Measurements from ENCODE around the gene MEGF6. TPM values are rescaled to one million over a fixed set of nuclear protein-coding genes. Genes with fewer than 3 reads are reported as not detected.
"Not testable (repeated sequence)": the region's sequence is repeated elsewhere in the genome, so short reads cannot be mapped to it uniquely, and the experiment has no call there.

Gene MEGF6
- total RNA-seq, 1 donor from 2014 or later = 57.1 TPM

DNA sequence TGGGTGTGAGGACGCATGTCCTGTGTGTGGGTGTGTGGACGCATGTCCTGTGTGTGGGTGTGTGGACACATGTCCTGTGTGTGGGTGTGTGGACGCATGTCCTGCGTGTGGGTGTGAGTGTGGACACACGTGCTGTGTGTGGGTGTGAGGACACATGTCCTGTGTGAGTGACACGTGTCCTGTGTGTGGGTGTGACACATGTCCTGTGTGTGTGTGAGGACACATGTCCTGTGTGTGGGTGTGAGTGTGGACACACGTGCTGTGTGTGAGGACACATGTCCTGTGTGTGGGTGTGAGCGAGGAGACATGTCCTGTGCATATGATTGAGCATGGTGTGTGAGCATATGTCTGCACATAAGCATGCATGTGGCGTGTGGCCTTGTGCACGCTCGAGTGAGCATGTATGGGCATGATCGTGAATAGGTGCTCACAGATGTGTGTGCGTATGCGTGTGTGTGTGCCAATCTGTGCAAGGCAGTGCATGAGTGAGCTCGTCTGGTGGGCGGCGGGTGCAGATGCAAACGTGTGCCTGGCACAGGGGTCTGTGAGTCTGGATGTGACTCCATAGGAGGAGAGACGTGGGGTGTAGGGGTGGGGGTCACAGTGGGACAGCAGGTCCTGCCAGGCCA lies 25.3 kb downstream of the MEGF6 start:
- DNase-seq (no peak), ATAC-seq (no peak)
- Histone ChIP-seq H3K36me3 (no peaks in the 10 kb centered on the region), H3K4me3 (no peak overlapping the region), H3K27ac (no peak overlapping the region), H3K27me3 (ENCODE audit: low read depth) (no peaks in the 10 kb centered on the region), H3K4me1 (peaks cover 32% of the 10 kb centered on the region), H3K9me3 (no peaks in the 10 kb centered on the region)
- TF ChIP-seq, protein P1, sequence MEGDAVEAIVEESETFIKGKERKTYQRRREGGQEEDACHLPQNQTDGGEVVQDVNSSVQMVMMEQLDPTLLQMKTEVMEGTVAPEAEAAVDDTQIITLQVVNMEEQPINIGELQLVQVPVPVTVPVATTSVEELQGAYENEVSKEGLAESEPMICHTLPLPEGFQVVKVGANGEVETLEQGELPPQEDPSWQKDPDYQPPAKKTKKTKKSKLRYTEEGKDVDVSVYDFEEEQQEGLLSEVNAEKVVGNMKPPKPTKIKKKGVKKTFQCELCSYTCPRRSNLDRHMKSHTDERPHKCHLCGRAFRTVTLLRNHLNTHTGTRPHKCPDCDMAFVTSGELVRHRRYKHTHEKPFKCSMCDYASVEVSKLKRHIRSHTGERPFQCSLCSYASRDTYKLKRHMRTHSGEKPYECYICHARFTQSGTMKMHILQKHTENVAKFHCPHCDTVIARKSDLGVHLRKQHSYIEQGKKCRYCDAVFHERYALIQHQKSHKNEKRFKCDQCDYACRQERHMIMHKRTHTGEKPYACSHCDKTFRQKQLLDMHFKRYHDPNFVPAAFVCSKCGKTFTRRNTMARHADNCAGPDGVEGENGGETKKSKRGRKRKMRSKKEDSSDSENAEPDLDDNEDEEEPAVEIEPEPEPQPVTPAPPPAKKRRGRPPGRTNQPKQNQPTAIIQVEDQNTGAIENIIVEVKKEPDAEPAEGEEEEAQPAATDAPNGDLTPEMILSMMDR (IDR thresholded peaks at IDR 0.05) = no peak
- intact Hi-C loops (cut with DNase I) = no loop called here

DNA sequence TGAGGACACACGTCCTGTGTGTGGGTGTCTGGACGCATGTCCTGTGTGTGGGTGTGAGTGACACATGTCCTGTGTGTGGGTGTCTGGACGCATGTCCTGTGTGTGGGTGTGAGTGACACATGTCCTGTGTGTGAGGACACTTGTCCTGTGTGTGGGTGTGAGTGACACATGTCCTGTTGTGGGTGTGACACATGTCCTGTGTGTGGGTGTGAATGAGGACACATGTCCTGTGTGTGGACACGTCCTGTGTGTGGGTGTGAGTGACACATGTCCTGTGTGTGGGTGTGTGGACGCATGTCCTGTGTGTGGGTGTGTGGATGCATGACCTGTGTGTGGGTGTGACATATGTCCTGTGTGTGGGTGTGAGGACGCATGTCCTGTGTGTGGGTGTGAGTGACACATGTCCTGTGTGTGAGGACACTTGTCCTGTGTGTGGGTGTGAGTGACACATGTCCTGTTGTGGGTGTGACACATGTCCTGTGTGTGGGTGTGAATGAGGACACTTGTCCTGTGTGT lies 25.9 kb downstream of the MEGF6 start:
- H3K36me3 ChIP-seq; intact Hi-C loops (cut with DNase I); ATAC-seq; H3K27me3 ChIP-seq (ENCODE audit: low read depth); H3K9me3 ChIP-seq; H3K4me3 ChIP-seq; H3K27ac ChIP-seq; DNase-seq: not testable (repeated sequence)
- H3K4me1 ChIP-seq = peaks cover 25% of the 10 kb centered on the region

DNA sequence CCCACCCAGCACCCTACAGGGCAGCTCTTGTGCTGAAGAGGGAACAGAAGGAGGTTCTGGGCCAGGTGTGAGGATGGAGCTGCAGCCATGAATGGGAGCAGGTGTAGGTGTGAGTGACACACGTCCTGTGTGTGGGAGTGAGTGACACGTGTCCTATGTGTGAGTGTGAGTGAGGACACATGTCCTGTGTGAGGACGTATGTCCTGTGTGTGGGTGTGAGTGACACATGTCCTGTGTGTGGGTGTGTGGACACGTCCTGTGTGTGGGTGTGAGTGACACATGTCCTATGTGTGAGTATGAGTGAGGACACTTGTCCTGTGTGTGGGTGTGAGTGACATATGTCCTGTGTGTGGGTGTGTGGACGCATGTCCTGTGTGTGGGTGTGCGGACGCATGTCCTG lies 26.4 kb downstream of the MEGF6 start:
- Histone ChIP-seq H3K27me3 (ENCODE audit: low read depth) (no peaks in the 10 kb centered on the region), H3K9me3 (no peaks in the 10 kb centered on the region), H3K27ac (no peak overlapping the region), H3K4me3 (no peak overlapping the region), H3K4me1 (peaks cover 20% of the 10 kb centered on the region), H3K36me3 (no peaks in the 10 kb centered on the region)
- intact Hi-C loops (cut with DNase I) = no loop called here
- TF ChIP-seq, protein P1 (IDR thresholded peaks at IDR 0.05) = no peak
- DNase-seq (no peak), ATAC-seq (no peak)

DNA sequence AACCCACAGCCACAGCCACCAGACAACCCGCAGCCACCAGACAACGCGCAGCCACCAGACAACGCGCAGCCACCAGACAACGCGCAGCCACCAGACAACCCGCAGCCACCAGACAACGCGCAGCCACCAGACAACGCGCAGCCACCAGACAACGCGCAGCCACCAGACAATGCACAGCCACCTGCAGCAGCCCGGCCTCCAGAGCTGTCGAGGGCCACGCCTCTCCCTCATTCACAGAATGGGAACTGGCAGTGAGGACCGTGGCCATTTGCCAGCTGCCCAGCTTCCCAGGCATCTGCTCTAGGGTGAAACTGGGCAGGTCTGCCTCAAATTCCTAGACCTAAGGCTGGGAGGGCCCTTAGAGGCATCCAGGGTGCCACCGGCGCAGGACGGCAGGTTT lies 27.6 kb downstream of the MEGF6 start:
- peak; percentile 77 for DNase-seq
- H3K27ac ChIP-seq; intact Hi-C loops (cut with DNase I); H3K9me3 ChIP-seq; H3K27me3 ChIP-seq (ENCODE audit: low read depth); H3K4me1 ChIP-seq; H3K36me3 ChIP-seq; H3K4me3 ChIP-seq: not testable (repeated sequence)
- peak; percentile 54 to 55 for ATAC-seq

DNA sequence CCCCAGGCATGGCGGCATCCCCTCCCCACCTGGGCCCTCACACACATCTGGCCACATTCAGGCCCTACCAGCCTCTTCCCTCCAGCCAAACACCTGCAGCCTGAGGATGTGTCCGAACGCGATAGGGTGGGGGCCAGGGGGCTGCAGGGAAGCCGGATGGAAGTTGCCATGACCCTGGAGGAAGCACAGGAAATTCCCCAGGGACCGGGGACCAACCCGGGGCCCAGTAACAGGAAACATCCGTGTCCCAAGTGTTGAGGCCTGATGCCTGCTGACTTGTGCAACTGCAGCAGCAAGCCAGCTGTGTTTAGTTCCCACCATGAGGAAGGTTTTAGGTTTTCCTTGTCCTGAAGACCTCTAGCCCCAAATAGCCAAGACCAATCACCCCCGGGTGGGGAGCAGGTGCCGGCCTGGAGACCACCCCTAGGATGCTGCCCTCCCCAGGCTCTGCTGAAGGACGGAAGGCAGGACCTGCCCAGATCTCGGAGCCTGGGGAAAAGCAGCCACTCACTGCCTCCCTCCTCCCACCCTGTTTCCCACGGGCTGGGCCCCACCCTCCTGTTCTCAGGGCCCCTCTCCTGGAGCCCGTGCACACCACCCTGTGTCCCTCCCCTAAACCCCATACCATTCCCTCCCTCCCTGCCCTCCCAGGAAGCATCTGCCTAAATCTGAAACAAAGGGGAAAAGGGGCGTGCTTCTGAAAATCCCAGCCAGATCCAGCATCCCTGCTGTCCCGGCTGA lies 29.8 kb downstream of the MEGF6 start:
- no peak for DNase-seq
- H3K4me1 ChIP-seq = peaks cover 5% of the 10 kb centered on the region
- H3K36me3 ChIP-seq = no peaks in the 10 kb centered on the region
- no peak for ATAC-seq
- H3K27ac ChIP-seq = peak overlapping the region; percentile 18
- intact Hi-C loops (cut with DNase I) = no loop called here
- no peak overlapping the region for H3K4me3 ChIP-seq
- no peaks in the 10 kb centered on the region for H3K9me3 ChIP-seq
- TF ChIP-seq, protein P1 (IDR thresholded peaks at IDR 0.05) = no peak
- no peaks in the 10 kb centered on the region for H3K27me3 ChIP-seq (ENCODE audit: low read depth)

DNA sequence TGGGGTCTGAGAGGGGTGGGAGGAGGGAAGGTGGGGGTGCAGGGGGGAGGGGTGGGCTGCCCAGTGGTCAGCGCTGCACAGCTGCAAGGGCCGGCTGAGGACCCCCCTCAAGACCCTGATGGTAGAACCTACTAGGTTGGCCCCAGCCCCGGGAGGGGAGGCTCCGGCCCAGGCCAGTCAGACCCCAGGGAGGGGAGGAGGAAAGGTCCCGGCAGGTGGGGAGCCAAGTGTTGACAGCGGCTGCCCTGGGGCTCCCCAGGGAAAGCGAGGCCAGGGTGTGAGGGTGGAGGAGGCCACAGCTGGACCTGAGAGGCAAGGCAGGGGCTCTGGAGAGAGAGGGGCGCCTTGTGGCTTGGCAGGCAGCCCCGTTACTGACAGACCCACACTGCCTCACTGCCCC lies 31.1 kb downstream of the MEGF6 start:
- H3K9me3 ChIP-seq = no peaks in the 10 kb centered on the region
- DNase-seq = no peak
- H3K27me3 ChIP-seq (ENCODE audit: low read depth) = no peaks in the 10 kb centered on the region
- H3K4me1 ChIP-seq = peaks cover 5% of the 10 kb centered on the region
- no peaks in the 10 kb centered on the region for H3K36me3 ChIP-seq
- no peak for ATAC-seq
- intact Hi-C loops (cut with DNase I) = no loop called here
- TF ChIP-seq, protein P1 (IDR thresholded peaks at IDR 0.05) = no peak
- no peak overlapping the region for H3K4me3 ChIP-seq
- no peak overlapping the region for H3K27ac ChIP-seq

All from lower lobe of right lung (tissue), 2 donors.